Measurements from ENCODE around the gene ZSWIM6.

Gene ZSWIM6

GRCh38 chr5:61532983-61533382 is 200.9 kb downstream of the ZSWIM6 start:
- DNase-seq (ENCODE audit: low read depth in 2 of 3, low spot score in 1 of 3), result no peak

GRCh38 chr5:61534481-61535267 is 202.6 kb downstream of the ZSWIM6 start:
- DNase-seq (ENCODE audit: low read depth in 2 of 3, low spot score in 1 of 3), result no peak

GRCh38 chr5:61535828-61536227 is 203.8 kb downstream of the ZSWIM6 start:
- no peak for DNase-seq (ENCODE audit: low read depth in 2 of 3, low spot score in 1 of 3)

GRCh38 chr5:61536922-61537321 is 204.9 kb downstream of the ZSWIM6 start:
- DNase-seq (ENCODE audit: low read depth in 2 of 3, low spot score in 1 of 3), result no peak

- DNase-seq (ENCODE audit: low read depth in 2 of 3, low spot score in 1 of 3), result no peak
Observed at GRCh38 chr5:61538722-61539501, 206.9 kb downstream of the ZSWIM6 start.

GRCh38 chr5:61549530-61549929 is 217.5 kb downstream of the ZSWIM6 start:
- DNase-seq (ENCODE audit: low read depth in 2 of 3, low spot score in 1 of 3), result no peak

- DNase-seq (ENCODE audit: low read depth in 2 of 3, low spot score in 1 of 3), result no peak
Observed at GRCh38 chr5:61551637-61552313, 219.7 kb downstream of the ZSWIM6 start.

- DNase-seq (ENCODE audit: low read depth in 2 of 3, low spot score in 1 of 3), result no peak
Observed at GRCh38 chr5:61559146-61559545, 227.1 kb downstream of the ZSWIM6 start.

- DNase-seq (ENCODE audit: low read depth in 2 of 3, low spot score in 1 of 3), result no peak
Observed at GRCh38 chr5:61559722-61560121, 227.7 kb downstream of the ZSWIM6 start.

GRCh38 chr5:61563401-61563800 is 231.3 kb downstream of the ZSWIM6 start:
- DNase-seq (ENCODE audit: low read depth in 2 of 3, low spot score in 1 of 3), result no peak

- no peak for DNase-seq (ENCODE audit: low read depth in 2 of 3, low spot score in 1 of 3)
Observed at GRCh38 chr5:61567337-61567736, 235.3 kb downstream of the ZSWIM6 start.

GRCh38 chr5:61569353-61569752 is 237.3 kb downstream of the ZSWIM6 start:
- DNase-seq (ENCODE audit: low read depth in 2 of 3, low spot score in 1 of 3), result no peak

GRCh38 chr5:61570767-61571166 is 238.7 kb downstream of the ZSWIM6 start:
- DNase-seq (ENCODE audit: low read depth in 2 of 3, low spot score in 1 of 3), result no peak

- no peak for DNase-seq (ENCODE audit: low read depth in 2 of 3, low spot score in 1 of 3)
Observed at GRCh38 chr5:61572959-61573358, 240.9 kb downstream of the ZSWIM6 start.

GRCh38 chr5:61575103-61575502 is 243.0 kb downstream of the ZSWIM6 start:
- no peak for DNase-seq (ENCODE audit: low read depth in 2 of 3, low spot score in 1 of 3)

GRCh38 chr5:61575581-61575980 is 243.5 kb downstream of the ZSWIM6 start:
- DNase-seq (ENCODE audit: low read depth in 2 of 3, low spot score in 1 of 3), result no peak

GRCh38 chr5:61576556-61576955 is 244.5 kb downstream of the ZSWIM6 start:
- DNase-seq (ENCODE audit: low read depth in 2 of 3, low spot score in 1 of 3), result no peak

- DNase-seq (ENCODE audit: low read depth in 2 of 3, low spot score in 1 of 3), result peak in 1 of 3 donors; percentile 15
Observed at GRCh38 chr5:61578858-61579503, 246.9 kb downstream of the ZSWIM6 start.

- DNase-seq (ENCODE audit: low read depth in 2 of 3, low spot score in 1 of 3), result no peak
Observed at GRCh38 chr5:61582205-61582820, 250.3 kb downstream of the ZSWIM6 start.

GRCh38 chr5:61582887-61583286 is 250.8 kb downstream of the ZSWIM6 start:
- DNase-seq (ENCODE audit: low read depth in 2 of 3, low spot score in 1 of 3), result no peak
